PFSK-1 (cell line): ENCODE results near the gene VPS35L.

Source experiments
- FOXP2 ChIP-seq: optimal IDR thresholded peaks from 2 replicates; pipeline ENCODE3; 2011; ENCODE audit warnings: borderline replicate concordance, control low read depth, inconsistent platforms; ENCODE audit not compliant: insufficient read depth; ENCODE audit errors: extremely low read length, extremely low read depth
- POLR2AphosphoS5 ChIP-seq: IDR thresholded peaks from 2 replicates; pipeline ENCODE4 v1.6.1; 2012; ENCODE audit warnings: low read depth, mild to moderate bottlenecking, control low read depth, low read length, moderate library complexity
- TF ChIP-seq, protein P1 (sequence below), 2 experiments: IDR thresholded peaks; 2 replicates each; pipeline versions ENCODE4 v1.6.1 to v1.8.0; 2011 to 2012; ENCODE audit warnings: low read depth in 2 of 2, low read length in 2 of 2, control low read depth in 1 of 2, inconsistent platforms in 1 of 2, mild to moderate bottlenecking in 1 of 2, moderate library complexity in 1 of 2; ENCODE audit not compliant: insufficient read depth in 1 of 2

DNA sequence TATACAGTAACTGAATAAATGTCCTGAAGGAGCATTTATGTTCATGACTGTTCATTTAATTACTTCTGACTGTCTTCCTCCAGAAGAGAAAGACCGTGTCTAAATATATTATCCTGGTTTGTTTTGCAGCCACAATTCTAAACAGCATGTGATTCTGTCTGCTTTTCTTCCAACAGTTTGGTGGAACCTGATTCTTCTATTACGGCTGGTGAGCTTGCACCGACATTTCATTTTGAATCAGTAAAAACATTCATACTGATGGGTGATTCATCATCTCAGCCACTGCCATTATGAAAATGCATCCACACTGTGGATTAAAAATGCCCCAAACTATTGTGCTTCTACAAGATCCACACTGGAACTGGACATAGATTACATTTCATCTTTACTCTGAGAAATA is 145.6 kb downstream of the VPS35L start:
- TF ChIP-seq FOXP2 (no peak), POLR2AphosphoS5 (no peak)
- TF ChIP-seq, protein P1, sequence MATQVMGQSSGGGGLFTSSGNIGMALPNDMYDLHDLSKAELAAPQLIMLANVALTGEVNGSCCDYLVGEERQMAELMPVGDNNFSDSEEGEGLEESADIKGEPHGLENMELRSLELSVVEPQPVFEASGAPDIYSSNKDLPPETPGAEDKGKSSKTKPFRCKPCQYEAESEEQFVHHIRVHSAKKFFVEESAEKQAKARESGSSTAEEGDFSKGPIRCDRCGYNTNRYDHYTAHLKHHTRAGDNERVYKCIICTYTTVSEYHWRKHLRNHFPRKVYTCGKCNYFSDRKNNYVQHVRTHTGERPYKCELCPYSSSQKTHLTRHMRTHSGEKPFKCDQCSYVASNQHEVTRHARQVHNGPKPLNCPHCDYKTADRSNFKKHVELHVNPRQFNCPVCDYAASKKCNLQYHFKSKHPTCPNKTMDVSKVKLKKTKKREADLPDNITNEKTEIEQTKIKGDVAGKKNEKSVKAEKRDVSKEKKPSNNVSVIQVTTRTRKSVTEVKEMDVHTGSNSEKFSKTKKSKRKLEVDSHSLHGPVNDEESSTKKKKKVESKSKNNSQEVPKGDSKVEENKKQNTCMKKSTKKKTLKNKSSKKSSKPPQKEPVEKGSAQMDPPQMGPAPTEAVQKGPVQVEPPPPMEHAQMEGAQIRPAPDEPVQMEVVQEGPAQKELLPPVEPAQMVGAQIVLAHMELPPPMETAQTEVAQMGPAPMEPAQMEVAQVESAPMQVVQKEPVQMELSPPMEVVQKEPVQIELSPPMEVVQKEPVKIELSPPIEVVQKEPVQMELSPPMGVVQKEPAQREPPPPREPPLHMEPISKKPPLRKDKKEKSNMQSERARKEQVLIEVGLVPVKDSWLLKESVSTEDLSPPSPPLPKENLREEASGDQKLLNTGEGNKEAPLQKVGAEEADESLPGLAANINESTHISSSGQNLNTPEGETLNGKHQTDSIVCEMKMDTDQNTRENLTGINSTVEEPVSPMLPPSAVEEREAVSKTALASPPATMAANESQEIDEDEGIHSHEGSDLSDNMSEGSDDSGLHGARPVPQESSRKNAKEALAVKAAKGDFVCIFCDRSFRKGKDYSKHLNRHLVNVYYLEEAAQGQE (IDR thresholded peaks at IDR 0.05; ENCODE audit: insufficient read depth in 1 of 2, low read depth in 2 of 2, low read length in 2 of 2): no peak
